ENCODE results near the gene GCNT4.

GRCh38 chr5:75059912-75060545, 7.7 kb upstream of the GCNT4 start:
- TF ChIP-seq CTCF (IDR thresholded peaks at IDR 0.05; ENCODE audit: low read length) (no peak), EZH2 (IDR thresholded peaks at IDR 0.05; ENCODE audit: borderline replicate concordance, low read length) (no peak)

Data from OCI-LY1 (cell line).